GM19438 (cell line): ENCODE data around the gene HEMK1.

Experiments
- ATAC-seq: cut with Tn5 transposase; IDR thresholded peaks from one replicate; pipeline ENCODE4 v1.9.1; 2021; ENCODE audit warnings: low read depth; ENCODE audit not compliant: unreplicated experiment

The HEMK1 gene

GRCh38 chr3:50599115-50599715 is 29.9 kb downstream of the HEMK1 start:
- ATAC-seq: no peak

DNA sequence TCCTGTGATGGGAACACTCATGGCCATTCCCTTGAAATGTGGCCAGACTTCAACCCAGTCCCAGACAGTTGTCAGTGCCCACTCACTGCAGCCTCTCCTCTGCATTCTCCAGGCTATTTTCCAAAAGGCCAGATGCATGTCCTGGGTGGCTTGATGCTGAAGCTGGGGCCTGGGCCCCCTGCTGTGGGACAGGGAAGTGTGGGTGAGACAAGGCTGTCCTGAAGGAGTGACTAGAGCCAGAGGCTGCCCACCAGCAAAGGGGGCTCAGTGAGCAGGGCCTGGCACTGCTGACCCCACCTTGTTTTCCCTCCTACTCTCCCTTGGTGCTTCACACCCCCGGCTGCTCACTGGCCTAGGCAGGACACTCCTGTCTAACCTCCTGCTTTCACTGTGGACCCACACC is 30.4 kb downstream of the HEMK1 start:
- no peak for ATAC-seq

GRCh38 chr3:50600141-50600753 is 30.9 kb downstream of the HEMK1 start:
- ATAC-seq: no peak

DNA sequence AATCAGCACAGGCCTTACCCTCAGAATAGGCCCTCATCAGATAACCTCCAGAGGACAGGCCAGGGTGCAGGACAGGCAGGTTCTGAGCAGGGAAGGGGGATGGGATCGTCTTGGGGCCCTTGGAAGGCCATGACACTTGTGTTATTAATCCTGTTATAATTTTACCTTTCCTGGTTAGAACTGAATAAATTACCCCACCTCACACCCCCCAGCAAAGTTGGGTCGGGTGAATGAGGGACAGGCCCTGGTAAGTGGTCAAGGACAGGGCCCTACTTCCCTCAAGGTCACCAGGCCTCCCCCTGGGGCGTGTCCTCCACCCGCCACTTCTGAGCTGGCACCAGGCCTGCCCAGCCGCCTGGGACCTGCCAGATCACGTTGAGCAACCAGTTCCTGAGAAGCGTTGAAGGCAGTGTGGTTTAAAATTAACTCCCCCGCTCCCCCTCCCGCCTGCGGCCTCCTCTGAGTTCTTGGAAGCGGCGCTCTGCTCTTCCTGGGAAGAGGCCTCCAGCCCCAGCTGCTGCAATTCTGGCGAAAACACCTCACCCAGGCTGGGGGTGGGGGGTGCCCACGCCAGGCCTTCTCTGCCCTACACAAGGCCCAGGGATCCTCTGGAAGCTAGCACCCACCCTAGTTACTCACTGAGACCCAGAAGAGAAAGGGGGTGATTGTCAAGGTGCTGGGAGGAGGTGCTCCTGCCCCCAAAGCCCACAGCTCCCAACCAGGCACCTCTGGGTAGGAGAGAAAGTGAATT is 31.7 kb downstream of the HEMK1 start:
- ATAC-seq: peak; percentile 73

DNA sequence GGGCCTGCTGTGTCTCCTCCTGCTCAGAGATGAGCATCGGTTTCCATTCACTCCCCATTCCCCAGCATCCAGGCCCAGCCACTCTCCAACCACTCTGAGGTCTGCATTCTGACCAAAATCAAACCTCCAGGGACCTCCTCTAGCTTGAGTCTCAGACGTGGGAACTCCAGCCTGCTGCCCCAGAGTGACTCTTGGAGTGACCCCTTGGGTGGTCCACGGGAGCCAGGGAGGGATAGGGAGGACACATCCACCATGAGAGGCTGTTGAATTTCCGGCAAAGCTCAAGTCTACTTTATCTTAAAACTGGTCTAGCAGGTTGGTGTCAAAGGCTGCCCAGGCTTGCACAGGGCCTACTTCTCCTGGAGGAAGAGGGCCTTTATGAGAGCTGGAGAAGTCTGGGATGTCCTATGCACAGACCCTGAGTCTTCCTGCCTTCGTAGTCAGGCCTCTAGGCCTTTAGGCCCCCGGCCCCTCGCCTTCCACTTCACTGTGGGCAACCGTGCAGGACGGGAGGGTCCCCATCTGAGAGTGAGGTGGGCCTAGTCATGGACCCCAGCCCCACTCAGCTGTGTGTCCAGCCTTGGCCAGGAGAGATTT is 33.4 kb downstream of the HEMK1 start:
- no peak for ATAC-seq

DNA sequence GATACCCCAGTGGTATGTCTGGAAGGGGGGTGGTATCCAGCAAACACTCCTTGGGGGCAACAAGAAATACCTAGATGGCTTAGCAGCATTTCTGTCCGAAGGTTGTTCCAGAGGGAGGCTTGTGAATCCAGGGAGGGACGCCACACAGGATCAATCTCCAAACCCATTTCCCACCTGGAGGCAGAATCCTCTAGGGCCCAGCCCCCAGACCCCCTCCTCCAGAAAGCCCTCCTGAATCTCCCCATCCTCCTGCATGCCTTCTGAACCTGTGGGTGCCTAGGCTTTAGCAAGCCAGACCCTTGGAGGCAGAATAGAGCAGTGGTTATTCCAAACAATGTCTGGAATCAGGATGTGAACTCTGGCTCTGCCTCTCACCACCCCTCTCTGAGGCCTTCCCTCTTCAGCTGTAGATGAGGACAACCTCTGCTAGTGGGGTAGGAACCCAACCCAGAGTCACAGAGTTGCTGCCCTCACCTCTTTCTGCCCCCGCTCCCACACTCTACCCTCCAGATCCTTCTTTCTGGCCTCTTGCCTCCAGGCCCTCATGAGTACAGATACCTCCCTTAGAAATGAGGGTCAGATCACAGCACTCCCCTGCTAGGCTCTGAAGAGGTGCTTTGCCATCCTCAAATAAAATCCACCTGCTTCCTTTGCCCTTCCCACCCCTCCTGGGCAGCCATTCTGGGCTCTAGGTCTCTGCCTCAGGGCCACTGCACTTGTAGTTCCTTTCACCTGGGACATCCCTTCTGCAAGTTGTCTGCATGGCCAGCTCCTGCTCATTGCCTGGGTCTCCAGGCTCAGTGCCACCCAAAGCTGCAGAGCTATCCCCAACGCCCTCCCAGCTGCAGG is 34.2 kb downstream of the HEMK1 start:
- no peak for ATAC-seq

- ATAC-seq: no peak
Measured at GRCh38 chr3:50604110-50604621, 34.8 kb downstream of the HEMK1 start.

DNA sequence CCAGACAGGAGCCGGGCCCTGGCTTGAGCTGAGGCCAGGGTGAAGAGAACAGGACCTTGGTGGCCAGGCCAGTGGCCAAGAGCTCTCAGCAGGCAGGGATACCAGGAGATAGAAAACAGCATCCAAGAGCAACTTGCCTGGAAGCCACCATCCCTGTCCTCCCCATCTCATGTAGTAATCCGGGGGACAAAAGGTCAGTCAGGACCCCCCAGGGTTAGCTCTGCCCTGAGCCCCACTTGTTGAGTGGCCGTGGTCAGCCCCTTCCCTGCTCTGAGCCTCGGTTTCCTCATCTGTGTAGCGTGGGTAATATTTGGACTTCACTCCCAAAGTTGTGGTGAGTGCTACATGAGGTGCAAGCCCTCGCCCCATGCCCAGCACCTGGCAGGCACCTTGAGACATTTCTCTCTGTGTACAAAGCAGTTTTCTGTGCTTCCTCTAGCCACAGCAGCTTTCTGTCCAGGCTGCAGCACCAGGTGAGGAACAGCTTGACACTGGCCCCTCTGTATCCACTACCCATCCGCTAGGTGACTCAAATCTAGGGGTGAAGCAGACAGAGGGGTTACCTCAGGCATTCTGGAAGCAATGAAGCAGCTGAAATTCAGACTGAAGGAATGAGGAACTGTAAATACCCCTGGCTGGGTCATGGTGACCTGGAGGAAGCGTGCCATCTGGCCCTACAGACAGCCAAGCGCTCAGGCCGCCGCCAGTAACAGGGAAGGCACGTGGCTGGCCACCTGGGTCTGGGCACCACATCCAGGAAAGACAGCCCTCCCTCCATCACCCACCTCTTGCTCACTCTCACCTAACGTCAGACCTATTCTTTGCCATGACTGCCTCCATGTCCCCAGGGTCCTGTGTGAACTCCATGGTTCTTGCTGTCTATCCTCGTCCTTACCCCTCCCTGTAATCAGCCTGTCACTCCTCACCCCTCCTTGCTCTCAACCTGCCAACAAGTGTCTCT is 35.6 kb downstream of the HEMK1 start:
- ATAC-seq: no peak

DNA sequence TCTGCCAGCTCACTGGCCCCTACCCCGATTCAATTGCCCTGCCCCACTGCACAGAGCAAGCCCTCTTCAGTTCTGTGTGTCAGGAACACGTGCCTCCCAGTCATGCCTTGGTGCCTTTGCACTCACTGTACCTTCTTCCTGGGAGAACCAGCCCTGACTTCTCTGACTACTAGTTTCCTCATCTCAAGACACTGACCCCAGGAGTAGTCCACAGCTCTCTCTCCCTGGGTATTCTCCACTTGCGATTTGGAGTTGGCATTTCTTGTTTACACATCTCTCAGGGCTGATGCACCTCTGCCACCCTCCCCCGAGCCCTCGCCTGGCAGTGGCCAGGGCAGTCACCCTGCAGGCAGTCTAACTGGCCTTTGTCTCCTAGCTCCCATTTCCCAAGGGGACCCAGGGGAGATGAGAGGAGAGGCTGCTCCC is 36.6 kb downstream of the HEMK1 start:
- ATAC-seq: no peak

DNA sequence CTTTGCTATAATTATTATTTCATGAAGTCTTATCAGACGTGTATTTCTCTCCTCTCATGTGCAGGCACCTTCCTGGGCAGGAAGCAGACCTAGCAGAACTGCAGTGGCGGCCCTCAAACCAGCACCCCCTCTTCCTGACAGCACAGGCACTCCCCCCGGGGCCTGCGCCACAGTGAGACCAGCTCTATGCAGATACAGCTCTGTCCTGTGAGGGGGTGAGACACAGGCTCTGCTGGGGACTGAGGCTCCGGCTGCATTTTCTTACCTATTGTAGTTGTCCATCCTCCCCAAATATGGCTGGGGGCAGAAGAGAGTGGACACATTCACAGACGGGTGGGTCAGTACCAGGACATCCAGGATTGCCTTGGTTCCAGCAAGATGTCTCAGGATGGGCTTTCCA is 37.3 kb downstream of the HEMK1 start:
- ATAC-seq: no peak

- ATAC-seq: no peak
Measured at GRCh38 chr3:50607271-50608091, 38.2 kb downstream of the HEMK1 start.

GRCh38 chr3:50608278-50608677 is 39.0 kb downstream of the HEMK1 start:
- no peak for ATAC-seq

DNA sequence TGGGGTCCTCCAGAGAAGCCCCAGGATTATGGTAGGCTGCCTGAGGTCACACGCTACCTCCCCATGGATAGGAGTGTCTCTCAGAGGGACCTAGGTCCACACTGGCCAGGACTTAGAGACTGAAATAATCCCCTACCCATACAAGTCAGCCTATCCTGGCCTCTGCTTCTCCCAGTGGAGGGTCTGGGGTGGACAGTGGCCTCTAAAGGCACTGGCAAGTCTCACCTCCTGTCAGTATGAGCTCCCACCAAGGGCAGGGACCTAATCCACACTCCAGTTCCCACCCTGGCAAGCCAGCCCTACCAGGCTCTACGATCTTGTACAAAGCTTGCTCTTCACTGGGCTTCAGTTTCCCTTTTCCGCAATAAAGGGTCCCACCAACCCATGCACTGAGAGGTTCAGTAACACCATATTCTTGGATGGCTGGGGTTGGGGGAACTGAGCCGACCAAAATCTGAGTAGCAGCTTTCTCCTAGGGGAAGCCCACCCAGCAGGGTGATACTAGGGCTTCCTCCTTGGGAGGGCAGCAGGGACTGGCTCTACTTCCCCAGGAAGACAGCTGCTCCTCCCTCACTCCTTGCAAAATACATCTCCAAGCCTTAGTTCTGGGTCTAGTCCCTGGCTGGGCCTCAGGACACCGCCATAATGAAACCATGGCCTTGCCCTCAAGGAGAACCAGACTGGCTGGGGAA is 39.9 kb downstream of the HEMK1 start:
- ATAC-seq: no peak

GRCh38 chr3:50609763-50610085 is 40.4 kb downstream of the HEMK1 start:
- ATAC-seq: no peak

DNA sequence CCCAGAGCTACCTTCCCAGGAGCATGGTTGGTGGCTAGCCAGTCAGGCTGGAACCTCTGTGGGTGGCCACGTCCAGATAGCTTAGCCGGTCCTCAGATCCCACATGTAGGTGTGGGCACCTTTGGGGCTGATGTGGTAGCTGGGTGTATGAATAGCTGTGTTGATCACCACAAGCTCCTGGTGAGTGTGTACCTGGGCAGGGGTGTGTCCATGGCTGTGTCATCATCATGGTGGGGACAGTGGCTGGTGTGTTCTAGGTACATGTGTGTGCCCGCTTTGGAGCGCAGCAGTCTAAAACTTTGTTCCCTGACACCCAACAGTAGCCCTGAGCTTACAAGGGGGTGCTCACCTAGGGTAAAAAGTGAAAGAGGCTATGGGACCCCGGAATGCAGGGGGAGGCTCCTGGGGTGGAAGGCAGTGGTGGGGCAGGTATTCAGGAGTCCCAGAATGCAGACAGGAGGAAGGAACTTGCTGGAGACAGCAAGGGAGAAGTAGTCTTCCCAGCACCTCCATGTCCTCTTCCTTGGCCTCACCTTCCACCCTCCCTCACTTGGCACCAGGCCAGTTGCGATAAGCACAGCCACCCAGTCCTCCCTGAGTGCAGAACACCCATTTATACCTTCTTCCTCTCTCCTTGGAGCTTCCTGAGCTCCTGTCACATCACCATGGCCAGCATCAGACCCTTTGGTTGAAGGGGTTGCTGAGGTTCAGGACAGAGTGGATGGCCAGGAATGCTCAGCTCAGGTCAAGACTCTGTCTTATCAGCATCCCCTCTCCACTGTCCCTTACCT is 41.1 kb downstream of the HEMK1 start:
- no peak for ATAC-seq

- no peak for ATAC-seq
Measured at GRCh38 chr3:50610992-50611463, 41.7 kb downstream of the HEMK1 start.
